H9 (cell line): ENCODE results near the gene IGFBP7. TPM values are rescaled to one million over a fixed set of nuclear protein-coding genes. Genes with fewer than 3 reads are reported as not detected.

Source experiments
- DNase-seq: peaks from one replicate; pipeline ENCODE4 v3.0.0-alpha.2; 2017
- H2AFZ ChIP-seq: one replicate; pipeline ENCODE4 v1.6.1; 2013; ENCODE audit warnings: mild to moderate bottlenecking, low read length, control low read depth, moderate library complexity
- H2AK5ac ChIP-seq: 2 replicates; pipeline ENCODE4 v1.6.1; 2013; ENCODE audit warnings: low read length, control low read depth, mixed read lengths; ENCODE audit not compliant: insufficient read length
- H2BK120ac ChIP-seq: one replicate; pipeline ENCODE4 v1.6.1; 2013; ENCODE audit warnings: low read depth, mild to moderate bottlenecking, low read length, control low read depth, inconsistent platforms; ENCODE audit not compliant: poor library complexity, severe bottlenecking
- H2BK12ac ChIP-seq: 2 replicates; pipeline ENCODE4 v1.6.1; 2013; ENCODE audit warnings: low read length, control low read depth, mixed read lengths, low read depth; ENCODE audit not compliant: insufficient read length
- H2BK15ac ChIP-seq: 2 replicates; pipeline ENCODE4 v1.6.1; 2013; ENCODE audit warnings: low read depth, low read length, control low read depth
- H2BK20ac ChIP-seq: one replicate; pipeline ENCODE4 v1.6.1; 2013; ENCODE audit warnings: low read depth, mild to moderate bottlenecking, low read length, control low read depth, inconsistent platforms; ENCODE audit not compliant: poor library complexity, severe bottlenecking
- H2BK5ac ChIP-seq: 2 replicates; pipeline ENCODE4 v1.6.1; 2013; ENCODE audit warnings: low read length, control low read depth, mixed read lengths; ENCODE audit not compliant: insufficient read length
- H3K14ac ChIP-seq: 2 replicates; pipeline ENCODE4 v1.6.1; 2013; ENCODE audit warnings: low read length, control low read depth; ENCODE audit not compliant: insufficient read depth
- H3K18ac ChIP-seq: 2 replicates; pipeline ENCODE4 v1.6.1; 2013; ENCODE audit warnings: low read depth, mild to moderate bottlenecking, mixed read lengths, low read length, control low read depth; ENCODE audit not compliant: insufficient read length
- H3K23ac ChIP-seq: 2 replicates; pipeline ENCODE4 v1.6.1; 2013; ENCODE audit warnings: low read length, control low read depth, mixed read lengths, low read depth; ENCODE audit not compliant: insufficient read length
- H3K23me2 ChIP-seq: 2 replicates; pipeline ENCODE4 v1.6.1; 2013; ENCODE audit warnings: low read depth, mild to moderate bottlenecking, mixed read lengths, low read length, control low read depth; ENCODE audit not compliant: insufficient read length, poor library complexity, severe bottlenecking
- H3K27ac ChIP-seq: 2 replicates; pipeline ENCODE4 v1.5.1; 2013; ENCODE audit warnings: low read length, control low read depth, mixed read lengths, low read depth; ENCODE audit not compliant: insufficient read length
- H3K27me3 ChIP-seq: 2 replicates; pipeline ENCODE4 v1.6.1; 2013; ENCODE audit warnings: low read length, control low read depth, inconsistent platforms; ENCODE audit not compliant: insufficient read depth
- H3K4ac ChIP-seq: 2 replicates; pipeline ENCODE4 v1.6.1; 2013; ENCODE audit warnings: low read depth, mild to moderate bottlenecking, control low read depth, inconsistent platforms, low read length, moderate library complexity
- H3K4me1 ChIP-seq: 2 replicates; pipeline ENCODE4 v1.6.1; 2013; ENCODE audit warnings: low read length, control low read depth, inconsistent platforms; ENCODE audit not compliant: insufficient read depth
- H3K4me2 ChIP-seq: 2 replicates; pipeline ENCODE4 v1.6.1; 2013; ENCODE audit warnings: low read length, control low read depth, mixed read lengths; ENCODE audit not compliant: insufficient read length, insufficient read depth
- H3K56ac ChIP-seq: 2 replicates; pipeline ENCODE4 v1.6.1; 2013; ENCODE audit warnings: low read depth, mild to moderate bottlenecking, mixed read lengths, low read length, control low read depth; ENCODE audit not compliant: insufficient read length
- H3K79me1 ChIP-seq: 2 replicates; pipeline ENCODE4 v1.6.1; 2013; ENCODE audit warnings: low read depth, mild to moderate bottlenecking, moderate library complexity, low read length, control low read depth, inconsistent platforms; ENCODE audit not compliant: insufficient read depth, poor library complexity, severe bottlenecking
- H3K79me2 ChIP-seq: 2 replicates; pipeline ENCODE4 v1.6.1; 2013; ENCODE audit warnings: low read length, control low read depth, inconsistent platforms; ENCODE audit not compliant: insufficient read depth
- H3K9ac ChIP-seq: 2 replicates; pipeline ENCODE4 v1.6.1; 2013; ENCODE audit warnings: low read length, control low read depth, mixed read lengths; ENCODE audit not compliant: insufficient read length; ENCODE audit errors: extremely low read depth
- H3K9me3 ChIP-seq: one replicate; pipeline ENCODE4 v1.6.1; 2013; ENCODE audit warnings: low read depth, low read length, inconsistent platforms; ENCODE audit not compliant: control insufficient read depth
- H3T11ph ChIP-seq: one replicate; pipeline ENCODE4 v1.6.1; 2013; ENCODE audit warnings: mild to moderate bottlenecking, low read length, control low read depth, inconsistent platforms
- H4K20me1 ChIP-seq: one replicate; pipeline ENCODE4 v1.6.1; 2013; ENCODE audit not compliant: control insufficient read depth, insufficient read length, insufficient read depth
- H4K5ac ChIP-seq: 2 replicates; pipeline ENCODE4 v1.6.1; 2013; ENCODE audit warnings: low read depth, mild to moderate bottlenecking, mixed read lengths, low read length, control low read depth; ENCODE audit not compliant: insufficient read length
- H4K8ac ChIP-seq: replicated peaks from 2 replicates; pipeline ENCODE4 v1.6.1; 2013; ENCODE audit warnings: low read length, control low read depth, mixed read lengths, low read depth; ENCODE audit not compliant: insufficient read length
- H4K91ac ChIP-seq: 2 replicates; pipeline ENCODE4 v1.6.1; 2013; ENCODE audit warnings: low read depth, mild to moderate bottlenecking, moderate library complexity, mixed read lengths, low read length, control low read depth; ENCODE audit not compliant: insufficient read length
- H3K27ac Mint-ChIP-seq, 3 experiments: 2 replicates in 2 of 3; 3 replicates in 1 of 3; pipeline ENCODE4 v1.8.0; 2020 to 2021; ENCODE audit warnings: mixed read lengths in 3 of 3, mild to moderate bottlenecking in 1 of 3, moderate library complexity in 1 of 3
- H3K27me3 Mint-ChIP-seq: 2 replicates; pipeline ENCODE4 v1.8.0; 2021; ENCODE audit warnings: low read depth, mild to moderate bottlenecking, moderate library complexity, mixed read lengths
- H3K36me3 Mint-ChIP-seq, 3 experiments: 2 replicates in 2 of 3; 3 replicates in 1 of 3; pipeline ENCODE4 v1.8.0; 2020 to 2021; ENCODE audit warnings: low read depth in 3 of 3, mixed read lengths in 3 of 3; ENCODE audit not compliant: insufficient read depth in 1 of 3
- H3K4me1 Mint-ChIP-seq, 2 experiments: 2 replicates each; pipeline ENCODE4 v1.8.0; 2020; ENCODE audit warnings: mixed read lengths in 2 of 2
- H3K4me3 Mint-ChIP-seq, 2 experiments: 2 replicates in 1 of 2; 3 replicates in 1 of 2; pipeline ENCODE4 v1.8.0; 2020 to 2021; ENCODE audit warnings: mild to moderate bottlenecking in 2 of 2, mixed read lengths in 2 of 2, moderate library complexity in 1 of 2
- H3K9me3 Mint-ChIP-seq, 2 experiments: 2 replicates in 1 of 2; 3 replicates in 1 of 2; pipeline ENCODE4 v1.8.0; 2020; ENCODE audit warnings: mild to moderate bottlenecking in 2 of 2, mixed read lengths in 2 of 2, moderate library complexity in 1 of 2
- WGBS: extraction: QIAGEN DNeasy Blood & Tissue Kit; methylation state at CpG from one replicate; pipeline ENCODE4 v1.1.7; 2013; ENCODE audit warnings: missing lambda C conversion rate, low lambda C conversion rate, mixed read lengths; ENCODE audit not compliant: insufficient read length; ENCODE audit errors: extremely low coverage; 5-methylcytosine and 5-hydroxymethylcytosine counted together
- total RNA-seq: library from RNA; stranded (reverse); gene quantifications from 2 replicates; pipeline ENCODE4 v1.2.1, GENCODE V29; 2021
- TF ChIP-seq, protein P1 (sequence below): fragments of 200-600 bp; sonication (generic); conservative IDR thresholded peaks from 3 replicates; pipeline ENCODE4 v1.8.0; 2021; ENCODE audit warnings: antibody characterized with exemption, mild to moderate bottlenecking

IGFBP7 gene
- total RNA-seq, 1 experiment from 2014 or later, result 0.37 TPM

DNA sequence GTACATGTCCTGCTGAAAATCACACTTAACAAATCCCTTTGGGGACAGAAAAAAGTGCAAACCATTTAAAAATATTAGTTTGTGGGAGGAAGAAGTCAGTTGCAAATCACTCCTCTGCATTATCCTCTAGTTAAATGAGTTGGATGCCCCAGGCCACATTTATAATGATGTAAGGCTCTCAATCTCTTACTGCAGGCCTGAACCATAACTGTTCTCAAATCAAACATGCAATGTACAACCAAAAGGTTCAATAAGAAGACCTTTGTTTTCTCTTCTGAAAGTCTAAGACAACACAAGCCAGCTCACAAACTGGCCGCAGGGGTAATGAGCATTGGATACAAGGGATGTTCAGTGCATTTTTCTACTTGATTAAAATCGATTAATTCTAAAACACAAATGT is 39.7 kb downstream of the IGFBP7 start:
- no peaks in the 10 kb centered on the region for H3K23me2 ChIP-seq
- H3K27ac Mint-ChIP-seq, result no peak overlapping the region
- H3K79me2 ChIP-seq, result no peaks in the 10 kb centered on the region
- no peak overlapping the region for H3K27ac ChIP-seq
- no peak overlapping the region for H2AFZ ChIP-seq
- no peak overlapping the region for H3K14ac ChIP-seq
- DNase-seq, result no peak
- no peaks in the 10 kb centered on the region for H3K27me3 ChIP-seq
- H3K4me1 ChIP-seq, result no peaks in the 10 kb centered on the region
- H3K27me3 Mint-ChIP-seq, result peaks cover 7% of the 10 kb centered on the region
- no peaks in the 10 kb centered on the region for H3K79me1 ChIP-seq
- H4K91ac ChIP-seq, result no peak overlapping the region
- H4K5ac ChIP-seq, result no peak overlapping the region
- H2BK12ac ChIP-seq, result no peak overlapping the region
- H2BK15ac ChIP-seq, result no peak overlapping the region
- H2BK20ac ChIP-seq, result no peak overlapping the region
- H2AK5ac ChIP-seq, result no peak overlapping the region
- no peak overlapping the region for H3K56ac ChIP-seq
- TF ChIP-seq, protein P1, sequence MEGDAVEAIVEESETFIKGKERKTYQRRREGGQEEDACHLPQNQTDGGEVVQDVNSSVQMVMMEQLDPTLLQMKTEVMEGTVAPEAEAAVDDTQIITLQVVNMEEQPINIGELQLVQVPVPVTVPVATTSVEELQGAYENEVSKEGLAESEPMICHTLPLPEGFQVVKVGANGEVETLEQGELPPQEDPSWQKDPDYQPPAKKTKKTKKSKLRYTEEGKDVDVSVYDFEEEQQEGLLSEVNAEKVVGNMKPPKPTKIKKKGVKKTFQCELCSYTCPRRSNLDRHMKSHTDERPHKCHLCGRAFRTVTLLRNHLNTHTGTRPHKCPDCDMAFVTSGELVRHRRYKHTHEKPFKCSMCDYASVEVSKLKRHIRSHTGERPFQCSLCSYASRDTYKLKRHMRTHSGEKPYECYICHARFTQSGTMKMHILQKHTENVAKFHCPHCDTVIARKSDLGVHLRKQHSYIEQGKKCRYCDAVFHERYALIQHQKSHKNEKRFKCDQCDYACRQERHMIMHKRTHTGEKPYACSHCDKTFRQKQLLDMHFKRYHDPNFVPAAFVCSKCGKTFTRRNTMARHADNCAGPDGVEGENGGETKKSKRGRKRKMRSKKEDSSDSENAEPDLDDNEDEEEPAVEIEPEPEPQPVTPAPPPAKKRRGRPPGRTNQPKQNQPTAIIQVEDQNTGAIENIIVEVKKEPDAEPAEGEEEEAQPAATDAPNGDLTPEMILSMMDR, result no peak
- no peaks in the 10 kb centered on the region for H4K20me1 ChIP-seq
- no peak overlapping the region for H3K23ac ChIP-seq
- H3K4ac ChIP-seq, result no peak overlapping the region
- no peak overlapping the region for H3K4me3 Mint-ChIP-seq
- no peaks in the 10 kb centered on the region; a peak in 1 of 7 replicates for H3K36me3 Mint-ChIP-seq
- peaks cover 0 to 2% of the 10 kb centered on the region in 2 experiments; a peak in 1 of 4 replicates for H3K4me1 Mint-ChIP-seq
- no peak overlapping the region for H3K18ac ChIP-seq
- no peak overlapping the region for H3K4me2 ChIP-seq
- H3K9ac ChIP-seq, result no peak overlapping the region
- H2BK5ac ChIP-seq, result no peak overlapping the region
- no CpG with 5 or more reads among the region's 2 CpGs for WGBS
- H3K9me3 ChIP-seq, result no peaks in the 10 kb centered on the region
- no peak overlapping the region for H4K8ac ChIP-seq
- no peaks in the 10 kb centered on the region for H3K9me3 Mint-ChIP-seq
- H2BK120ac ChIP-seq, result no peak overlapping the region
- no peak overlapping the region for H3T11ph ChIP-seq
